HepG2 (cell line): ENCODE data around the gene ADGRG6. TPM values are rescaled to one million over a fixed set of nuclear protein-coding genes. Genes with fewer than 3 reads are reported as not detected.

ENCODE experiments used
- DBP ChIP-seq: sonication (generic); formaldehyde crosslinking; IDR thresholded peaks from 2 replicates; pipeline ENCODE4 v1.4.0; 2020; ENCODE audit warnings: missing genetic modification reagents; ENCODE audit errors: not compliant biosample characterization
- ETV5 ChIP-seq: IDR thresholded peaks from 2 replicates; pipeline ENCODE4 v1.6.1; 2018; ENCODE audit warnings: missing biosample characterization, missing genetic modification reagents, inconsistent platforms, borderline replicate concordance
- GABPB1 ChIP-seq: IDR thresholded peaks from 2 replicates; pipeline ENCODE4 v1.6.1; 2016; ENCODE audit warnings: mild to moderate bottlenecking, missing genetic modification reagents, moderate library complexity, missing compliant biosample characterization
- GFI1 ChIP-seq: sonication (generic); formaldehyde crosslinking; IDR thresholded peaks from 2 replicates; pipeline ENCODE4 v1.5.0; 2020; ENCODE audit warnings: missing genetic modification reagents, mild to moderate bottlenecking, borderline replicate concordance
- JUN ChIP-seq: sonication (generic); formaldehyde crosslinking; IDR thresholded peaks from 2 replicates; pipeline ENCODE4 v1.4.0; 2020; ENCODE audit warnings: mild to moderate bottlenecking, missing genetic modification reagents
- JUNB ChIP-seq: sonication (generic); formaldehyde crosslinking; IDR thresholded peaks from 2 replicates; pipeline ENCODE4 v1.8.0; 2022; ENCODE audit warnings: missing genetic modification reagents, mild to moderate bottlenecking, borderline replicate concordance
- MAF1 ChIP-seq: sonication (generic); formaldehyde crosslinking; IDR thresholded peaks from 2 replicates; pipeline ENCODE4 v1.5.0; 2020; ENCODE audit warnings: missing genetic modification reagents, borderline replicate concordance
- MAFF ChIP-seq: IDR thresholded peaks from 2 replicates; pipeline ENCODE4 v1.6.1; 2011; ENCODE audit warnings: low read depth, low read length, improper control_type of control experiment
- NFIC ChIP-seq: IDR thresholded peaks from 2 replicates; pipeline ENCODE4 v1.6.1; 2012; ENCODE audit warnings: mild to moderate bottlenecking, low read length, inconsistent platforms
- PATZ1 ChIP-seq: sonication (generic); formaldehyde crosslinking; IDR thresholded peaks from 2 replicates; pipeline ENCODE4 v1.4.0; 2020; ENCODE audit warnings: missing genetic modification reagents
- RBM39 ChIP-seq: fragments of 200-400 bp; formaldehyde crosslinking; IDR thresholded peaks from one replicate; pipeline ENCODE4 v1.6.1; 2018; ENCODE audit warnings: antibody characterized with exemption, mild to moderate bottlenecking, low read depth, low read length; ENCODE audit not compliant: poor library complexity, severe bottlenecking
- RFX3 ChIP-seq: IDR thresholded peaks from 2 replicates; pipeline ENCODE4 v1.6.1; 2016; ENCODE audit warnings: missing biosample characterization, missing genetic modification reagents
- SALL1 ChIP-seq: sonication (generic); formaldehyde crosslinking; IDR thresholded peaks from 2 replicates; pipeline ENCODE4 v1.8.0; 2022; ENCODE audit warnings: mild to moderate bottlenecking, missing genetic modification reagents
- TEAD3 ChIP-seq: optimal IDR thresholded peaks from 2 replicates; pipeline ENCODE3; 2016; ENCODE audit warnings: borderline replicate concordance
- TFAP4 ChIP-seq: sonication (generic); IDR thresholded peaks from 2 replicates; pipeline ENCODE4 v1.6.1; 2016; ENCODE audit warnings: low read depth, borderline replicate concordance
- ZNF33B ChIP-seq: sonication (generic); formaldehyde crosslinking; IDR thresholded peaks from 2 replicates; pipeline ENCODE4 v1.5.1; 2020; ENCODE audit warnings: mild to moderate bottlenecking, missing genetic modification reagents
- ZNF496 ChIP-seq: sonication (generic); formaldehyde crosslinking; IDR thresholded peaks from 2 replicates; pipeline ENCODE4 v1.8.1; 2023; ENCODE audit warnings: mild to moderate bottlenecking, moderate library complexity, missing genetic modification reagents; ENCODE audit not compliant: insufficient replicate concordance
- ZNF609 ChIP-seq: sonication (generic); formaldehyde crosslinking; IDR thresholded peaks from 2 replicates; pipeline ENCODE4 v1.4.0; 2020; ENCODE audit warnings: mild to moderate bottlenecking, missing genetic modification reagents, borderline replicate concordance
- ZNF75D ChIP-seq: sonication (generic); formaldehyde crosslinking; IDR thresholded peaks from 2 replicates; pipeline ENCODE4 v1.8.1; 2023; ENCODE audit warnings: missing genetic modification reagents, mild to moderate bottlenecking, borderline replicate concordance
- polyA plus RNA-seq, 8 experiments: library from polyadenylated mRNA; depleted of rRNA in 3 of 8; stranded (reverse) in 7 of 8; unstranded in 1 of 8; fragments of >200 nt; fragmentation: Illumina TruSeq in 4 of 8; extraction: Trizol in 4 of 8; gene quantifications; 2 replicates each; pipeline versions ENCODE4 v1.2.1 to v1.2.3, GENCODE V29; 2011 to 2016; ENCODE audit warnings: low read depth in 4 of 8, missing spikeins in 1 of 8, mixed read lengths in 1 of 8; ENCODE audit not compliant: insufficient read depth in 1 of 8
- total RNA-seq, 5 experiments: library from RNA; depleted of rRNA; stranded (reverse); fragments of >200 nt; fragmentation: Illumina TruSeq; extraction: Trizol; gene quantifications; 2 replicates each; pipeline ENCODE4 v1.2.3, GENCODE V29; 2016; ENCODE audit warnings: low read depth in 1 of 5

Gene ADGRG6
- total and polyA plus RNA-seq, 2 of the 13 experiments (the other 11 are each of a cell fraction or from before 2014, with no cell fraction given), result 129 to 249 TPM

- peak; percentile 79 for TF ChIP-seq JUN (CRISPR knock-in tag)
- no peak for TF ChIP-seq ZNF75D (CRISPR knock-in tag)
- peak; percentile 79; the same call in 1 of the 2 replicates for TF ChIP-seq NFIC
- TF ChIP-seq GFI1 (CRISPR knock-in tag), result peak; percentile 56; the same call in 1 of the 2 replicates
- no peak; the same call in 1 of the 2 replicates for TF ChIP-seq RFX3
- 0 out of 2 replicates have a peak, but pooled peaks have one; percentile 7 for TF ChIP-seq MAFF
- 0 out of 2 replicates have a peak, but pooled peaks have one; percentile 8 for TF ChIP-seq PATZ1 (CRISPR knock-in tag)
- TF ChIP-seq ZNF609 (CRISPR knock-in tag), result peak; percentile 57; the same call in 1 of the 2 replicates
- no peak for TF ChIP-seq RBM39
- TF ChIP-seq ZNF496 (CRISPR knock-in tag), result no peak
- no peak for TF ChIP-seq ZNF33B (CRISPR knock-in tag)
- peak; percentile 96 for TF ChIP-seq JUNB
- peak; percentile 56; the same call in 1 of the 2 replicates for TF ChIP-seq TFAP4
- peak; percentile 73; the same call in 1 of the 2 replicates for TF ChIP-seq SALL1 (CRISPR knock-in tag)
- peak; percentile 43; the same call in 1 of the 2 replicates for TF ChIP-seq ETV5 (CRISPR knock-in tag)
- no peak for TF ChIP-seq DBP (CRISPR knock-in tag)
- no peak for TF ChIP-seq MAF1
- peak; percentile 30; the same call in 1 of the 2 replicates for TF ChIP-seq GABPB1 (CRISPR knock-in tag)
- peak; percentile 95 for TF ChIP-seq TEAD3 (CRISPR knock-in tag)
Observed at GRCh38 chr6:142279350-142280180, 22.2 kb upstream of the ADGRG6 start (continued).
